B cell (primary cell): ENCODE results near the gene OXCT1.

Experiments used
- CTCF ChIP-seq: fragments of 200-600 bp; IDR thresholded peaks from one replicate; pipeline ENCODE4 v1.8.0; 2022; ENCODE audit warnings: antibody characterized with exemption, mild to moderate bottlenecking
- EZH2 ChIP-seq: IDR thresholded peaks from 2 replicates; pipeline ENCODE4 v1.6.1; 2012; ENCODE audit warnings: borderline replicate concordance, low read depth, mild to moderate bottlenecking, moderate library complexity, low read length; ENCODE audit not compliant: insufficient read depth, poor library complexity, severe bottlenecking

GRCh38 chr5:41735213-41735612, 135.0 kb downstream of the OXCT1 start:
- TF ChIP-seq CTCF (no peak), EZH2 (no peak)
